Heart left ventricle (tissue), 16 donors: ENCODE data around the gene IL11. TPM values are rescaled to one million over a fixed set of nuclear protein-coding genes. Genes with fewer than 3 reads are reported as not detected.

ENCODE experiments used
- ATAC-seq, 4 donors: fragments of 200-7000 bp; cut with Tn5 transposase; one replicate each; pipeline ENCODE4 v1.9.1; 2020 to 2022; ENCODE audit warnings: moderate library complexity in 4 of 4, mild to moderate bottlenecking in 3 of 4, moderate number of reproducible peaks in 1 of 4
- DNase-seq, 5 donors: peaks; one replicate each; pipeline ENCODE4 v3.0.0-alpha.2; 2020
- H3K27ac ChIP-seq, 12 donors: fragments of 200-600 bp; sonication (generic) in 4 of 12; one replicate each; pipeline versions ENCODE4 v1.5.0 to v1.8.0; 2016 to 2022; ENCODE audit warnings: mild to moderate bottlenecking in 2 of 12
- H3K27me3 ChIP-seq, 9 donors: fragments of 200-600 bp; sonication (generic) in 2 of 9; one replicate each; pipeline versions ENCODE4 v1.5.1 to v1.8.0; 2016 to 2022; ENCODE audit warnings: mild to moderate bottlenecking in 3 of 9
- H3K36me3 ChIP-seq, 9 donors: fragments of 200-600 bp; sonication (generic) in 2 of 9; one replicate each; pipeline versions ENCODE4 v1.5.0 to v1.8.0; 2018 to 2022; ENCODE audit warnings: mild to moderate bottlenecking in 2 of 9
- H3K4me1 ChIP-seq, 12 donors: fragments of 200-600 bp; sonication (generic) in 4 of 12; one replicate each; pipeline versions ENCODE4 v1.5.0 to v1.8.0; 2016 to 2022; ENCODE audit warnings: mild to moderate bottlenecking in 3 of 12
- H3K4me3 ChIP-seq, 12 donors: fragments of 200-600 bp; sonication (generic) in 4 of 12; one replicate each; pipeline versions ENCODE4 v1.5.0 to v1.8.0; 2017 to 2022; ENCODE audit warnings: mild to moderate bottlenecking in 9 of 12, moderate library complexity in 4 of 12
- H3K9me3 ChIP-seq, 12 donors: fragments of 200-600 bp; sonication (generic) in 4 of 12; one replicate each; pipeline versions ENCODE4 v1.5.0 to v1.8.0; 2016 to 2022; ENCODE audit warnings: mild to moderate bottlenecking in 1 of 12
- CTCF ChIP-seq, 12 donors: fragments of 200-600 bp; sonication (generic) in 4 of 12; IDR thresholded peaks; one replicate each; pipeline versions ENCODE4 v1.5.0 to v1.8.0; 2018 to 2022; ENCODE audit warnings: antibody characterized with exemption in 12 of 12, mild to moderate bottlenecking in 5 of 12
- POLR2A ChIP-seq, 2 donors: fragments of 450-650 bp; IDR thresholded peaks; one replicate each; pipeline ENCODE4 v1.6.1; 2017; ENCODE audit warnings: antibody characterized with exemption in 2 of 2, mild to moderate bottlenecking in 2 of 2, moderate library complexity in 2 of 2
- WGBS, 4 donors: extraction: QIAGEN DNeasy Blood & Tissue Kit in 2 of 4; methylation state at CpG; one replicate each; pipeline versions ENCODE4 v1.1.5 to v1.1.7; 2013 to 2018; 5-methylcytosine and 5-hydroxymethylcytosine counted together
- intact Hi-C, 10 donors: fragments of 100-400 bp; cut with DNase I; formaldehyde crosslinking; loops; one replicate each; pipeline versions ENCODE4 v1.11.1 to v1.14.2; 2022
- polyA plus RNA-seq, 2 donors: library from polyadenylated mRNA; stranded (reverse); fragments of 200-250 nt; gene quantifications; one replicate each; pipeline ENCODE4 v1.2.3, GENCODE V29; 2013
- total RNA-seq, 9 donors: library from RNA; depleted of rRNA in 2 of 9; stranded (reverse); fragments of >200 nt in 2 of 9; fragmentation: NEBNext Ultra II Directional in 3 of 9; extraction: Animal tissue kit (Norgen Biotek cat#: 25700) in 3 of 9; gene quantifications; one replicate each; pipeline versions ENCODE4 v1.1.0 to v1.2.4, GENCODE V29; 2016 to 2023
- donor health status: ischemic (EF 13 %, LVEDD 7.1; RV severe dilation, severe dysfunction).
- donor health status: healthy with polysubstance abuse.
- donor health status: DM: no; HTN: yes; CAD: no.
- donor health status: DM: no; HTN: no; CAD: no.
- donor health status: ischemic (EF 25% LVEDD 6.9; RV normal size, moderate dysfunction).
- donor health status: ischemic (EF 25% LVEDD 5.7; RV mildly dilated, moderate dysfunction).
- donor health status: healthy.
- donor health status: DM: yes; HTN: yes; CAD: no.
- donor health status: ischemic (EF 35%, LVEDD 5.7; RV mildly dilated, moderate dysfunction).
- donor health status: nonischemic (EF 11% LVEDD 7.7; RV severe dilation, severe dysfunction).
- donor health status: DM: yes; HTN: yes; CAD: no.
- donor health status: PGD.
- donor health status: ischemic (EF 29% LVEDD 5.4; RV normal size, mild dysfunction).
- donor health status: nonischemic (EF 23%, LVEDD 6.1; RV moderate dilation, normal function).

The IL11 gene
- total and polyA plus RNA-seq, 11 donors: 0.11 to 0.43 (median 0.25) TPM; not detected in 8

GRCh38 chr19:55390461-55390880, 20.2 kb upstream of the IL11 start:
- ATAC-seq: no peak
- no peaks in the 10 kb centered on the region for H3K27me3 ChIP-seq
- 63 to 80% (median 73%) methylated on average over 7 of the region's 7 CpGs for WGBS, 4 donors
- peaks cover 0 to 62% (median 48%) of the 10 kb centered on the region in 9 donors for H3K36me3 ChIP-seq
- no peak for TF ChIP-seq POLR2A (IDR thresholded peaks at IDR 0.05)
- TF ChIP-seq CTCF (IDR thresholded peaks at IDR 0.05): no peak
- H3K9me3 ChIP-seq: no peaks in the 10 kb centered on the region
- intact Hi-C loops: no loop called here
- no peak overlapping the region for H3K4me3 ChIP-seq
- H3K27ac ChIP-seq: no peak overlapping the region
- DNase-seq: no peak
- peaks cover 7 to 42% (median 28%) of the 10 kb centered on the region in 12 donors for H3K4me1 ChIP-seq

- 81 to 86% (median 83%) methylated on average over 20 to 21 of the region's 21 CpGs for WGBS, 4 donors
- intact Hi-C loops: loop anchor here in 2 of 10 donors (10.0 kb wide), 2 partner anchors 85 to 245 kb away; no protein-coding TSS in a partner anchor
These were observed 19.4 kb upstream of the IL11 start for GRCh38 chr19:55389386-55390317.

GRCh38 chr19:55387736-55388497, 17.7 kb upstream of the IL11 start:
- Histone ChIP-seq H3K27ac (no peak overlapping the region), H3K36me3 (peaks cover 0 to 62% (median 48%) of the 10 kb centered on the region in 9 donors), H3K9me3 (no peaks in the 10 kb centered on the region), H3K27me3 (no peaks in the 10 kb centered on the region), H3K4me1 (peaks cover 14 to 62% (median 42%) of the 10 kb centered on the region in 12 donors), H3K4me3 (peak overlapping the region in 9 of 12 donors; percentile 62 to 87 (median 78))
- TF ChIP-seq POLR2A (IDR thresholded peaks at IDR 0.05) (no peak), CTCF (IDR thresholded peaks at IDR 0.05) (no peak)
- intact Hi-C loops: loop anchor here in 3 of 10 donors (2.0 to 10.0 kb wide), 3 partner anchors 17 to 247 kb away; no protein-coding TSS in a partner anchor
- 87 to 89% (median 88%) methylated on average over 19 to 24 of the region's 24 CpGs for WGBS, 4 donors
- DNase-seq (no peak), ATAC-seq (no peak)

More at GRCh38 chr19:55389386-55390317, 19.4 kb upstream of the IL11 start:
- Histone ChIP-seq H3K36me3 (peaks cover 0 to 62% (median 48%) of the 10 kb centered on the region in 9 donors), H3K4me3 (no peak overlapping the region), H3K4me1 (peaks cover 9 to 47% (median 33%) of the 10 kb centered on the region in 12 donors), H3K27me3 (no peaks in the 10 kb centered on the region), H3K9me3 (no peaks in the 10 kb centered on the region), H3K27ac (no peak overlapping the region)
- DNase-seq (no peak), ATAC-seq (no peak)
- TF ChIP-seq CTCF (IDR thresholded peaks at IDR 0.05) (no peak), POLR2A (IDR thresholded peaks at IDR 0.05) (no peak)
